HUES64 (cell line): Measurements from ENCODE around the gene EFHD2.
"Not testable (repeated sequence)": the region's sequence is repeated elsewhere in the genome, so short reads cannot be mapped to it uniquely, and the experiment has no call there.

Experiments
- H3K27ac ChIP-seq: 2 replicates; pipeline ENCODE4 v1.7.0; 2013; ENCODE audit warnings: low read depth, low read length, inconsistent platforms
- H3K27me3 ChIP-seq: 2 replicates; pipeline ENCODE4 v1.6.1; 2013; ENCODE audit warnings: mild to moderate bottlenecking, low read length; ENCODE audit not compliant: insufficient read depth
- H3K36me3 ChIP-seq: 2 replicates; pipeline ENCODE4 v1.6.1; 2013; ENCODE audit warnings: mild to moderate bottlenecking, low read length; ENCODE audit not compliant: insufficient read depth
- H3K4me1 ChIP-seq: 2 replicates; pipeline ENCODE4 v1.6.1; 2013; ENCODE audit warnings: mild to moderate bottlenecking, low read length, moderate library complexity; ENCODE audit not compliant: insufficient read depth
- H3K4me3 ChIP-seq: 2 replicates; pipeline ENCODE4 v1.5.1; 2013; ENCODE audit warnings: mild to moderate bottlenecking, low read length, moderate library complexity
- H3K9ac ChIP-seq: 2 replicates; pipeline ENCODE4 v1.6.1; 2013; ENCODE audit warnings: mild to moderate bottlenecking, low read depth, low read length
- H3K9me3 ChIP-seq: 2 replicates; pipeline ENCODE4 v1.6.1; 2013; ENCODE audit warnings: low read depth, low read length; ENCODE audit not compliant: insufficient read depth
- WGBS: fragments of 150-250, 120-280 bp; methylation state at CpG from one replicate; pipeline ENCODE4 v1.1.7; 2013; ENCODE audit warnings: missing lambda C conversion rate; 5-methylcytosine and 5-hydroxymethylcytosine counted together

Gene EFHD2

GRCh38 chr1:15458388-15458787 is 48.7 kb downstream of the EFHD2 start:
- H3K4me3 ChIP-seq, H3K9ac ChIP-seq, H3K9me3 ChIP-seq, H3K4me1 ChIP-seq, H3K36me3 ChIP-seq, H3K27me3 ChIP-seq, H3K27ac ChIP-seq: not testable (repeated sequence)
- 89% methylated on average over 4 of the region's 4 CpGs for WGBS

- Histone ChIP-seq H3K9me3 (no peaks in the 10 kb centered on the region), H3K9ac (no peak overlapping the region), H3K27me3 (no peaks in the 10 kb centered on the region), H3K4me3 (no peak overlapping the region), H3K4me1 (no peaks in the 10 kb centered on the region; the same call in 1 of the 2 replicates), H3K27ac (no peak overlapping the region), H3K36me3 (no peaks in the 10 kb centered on the region)
- 82% methylated on average over 9 of the region's 10 CpGs for WGBS
Measured at GRCh38 chr1:15459771-15460707, 50.4 kb downstream of the EFHD2 start.

DNA sequence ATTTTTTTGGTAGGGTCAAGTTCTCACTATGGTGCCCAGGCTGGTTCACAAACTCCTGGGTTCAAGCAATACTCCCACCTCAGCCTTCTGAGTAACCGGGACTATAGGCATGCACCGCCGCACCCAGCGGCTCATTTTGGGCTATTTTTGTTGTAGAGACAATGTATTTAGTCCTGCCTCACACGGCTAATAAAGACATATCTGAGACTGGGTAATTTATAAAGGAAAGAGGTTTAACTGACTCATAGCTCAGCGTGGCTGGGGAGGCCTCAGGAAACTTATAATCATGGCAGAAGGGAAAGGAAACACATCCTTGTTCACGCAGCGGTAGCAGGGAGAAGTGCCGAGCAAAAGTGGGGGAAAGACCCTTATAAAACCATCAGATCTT is 51.0 kb downstream of the EFHD2 start:
- H3K27me3 ChIP-seq = no peaks in the 10 kb centered on the region
- no peaks in the 10 kb centered on the region for H3K9me3 ChIP-seq
- no peak overlapping the region for H3K27ac ChIP-seq
- H3K4me1 ChIP-seq = no peaks in the 10 kb centered on the region; the same call in 1 of the 2 replicates
- WGBS = 93% methylated on average over 9 of the region's 9 CpGs
- no peak overlapping the region for H3K9ac ChIP-seq
- no peaks in the 10 kb centered on the region for H3K36me3 ChIP-seq
- no peak overlapping the region for H3K4me3 ChIP-seq

GRCh38 chr1:15463064-15463800 is 53.5 kb downstream of the EFHD2 start:
- H3K27ac ChIP-seq, H3K4me3 ChIP-seq, H3K36me3 ChIP-seq, H3K9me3 ChIP-seq, H3K27me3 ChIP-seq, H3K9ac ChIP-seq, H3K4me1 ChIP-seq: not testable (repeated sequence)
- 83% methylated on average over 12 of the region's 15 CpGs for WGBS

DNA sequence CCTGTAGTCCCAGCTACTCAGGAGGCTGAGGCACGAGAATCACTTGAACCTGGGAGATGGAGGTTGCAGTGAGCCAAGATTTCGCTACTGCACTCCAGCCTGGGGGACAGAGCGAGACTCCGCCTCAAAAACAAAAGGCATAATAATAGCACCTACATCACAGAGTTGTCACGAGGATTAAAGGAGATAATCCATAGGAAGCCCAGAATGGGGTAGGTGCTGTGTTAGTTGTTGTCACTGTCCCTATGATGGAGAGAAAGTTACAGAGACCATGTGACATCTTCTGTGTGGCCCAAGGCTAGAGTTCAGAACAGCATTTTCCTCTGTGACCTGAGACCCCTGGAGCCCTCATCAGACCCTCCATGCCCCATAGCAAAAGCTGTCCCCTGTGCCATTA is 54.2 kb downstream of the EFHD2 start:
- not testable (repeated sequence) for H3K4me3 ChIP-seq, H3K4me1 ChIP-seq, H3K36me3 ChIP-seq, H3K9ac ChIP-seq, H3K27me3 ChIP-seq, H3K9me3 ChIP-seq, H3K27ac ChIP-seq
- 93% methylated on average over 5 of the region's 5 CpGs for WGBS

GRCh38 chr1:15465674-15466073 is 56.0 kb downstream of the EFHD2 start:
- no peak overlapping the region for H3K4me3 ChIP-seq
- H3K27ac ChIP-seq = no peak overlapping the region
- no peak overlapping the region for H3K9ac ChIP-seq
- no peaks in the 10 kb centered on the region for H3K27me3 ChIP-seq
- H3K9me3 ChIP-seq = no peaks in the 10 kb centered on the region
- no peaks in the 10 kb centered on the region for H3K4me1 ChIP-seq
- WGBS = 90% methylated on average over 7 of the region's 7 CpGs
- H3K36me3 ChIP-seq = no peaks in the 10 kb centered on the region

- not testable (repeated sequence) for H3K9me3 ChIP-seq, H3K4me1 ChIP-seq, H3K4me3 ChIP-seq, H3K36me3 ChIP-seq, H3K9ac ChIP-seq, H3K27me3 ChIP-seq, H3K27ac ChIP-seq
- 96% methylated on average over 19 of the region's 22 CpGs for WGBS
Measured at GRCh38 chr1:15466955-15467625, 57.4 kb downstream of the EFHD2 start.

DNA sequence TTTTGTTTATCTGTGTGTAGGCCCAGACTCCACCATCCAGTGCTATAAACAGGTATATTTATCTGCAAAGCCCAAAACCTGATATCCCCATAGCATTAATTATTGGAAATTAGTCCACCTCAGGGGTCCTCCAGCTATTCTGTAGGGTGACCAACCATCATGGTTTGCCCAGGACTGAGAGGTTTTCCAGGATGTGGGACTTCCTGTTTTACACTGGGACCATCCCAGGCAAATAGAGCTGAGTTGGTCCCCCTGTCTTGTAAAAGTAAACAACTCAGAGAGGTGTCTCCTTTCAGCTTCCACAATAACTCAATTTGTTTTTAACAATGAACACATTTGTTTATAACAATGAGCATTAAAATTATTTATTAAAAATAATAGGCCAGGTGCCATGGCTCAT is 58.5 kb downstream of the EFHD2 start:
- Histone ChIP-seq H3K36me3 (no peaks in the 10 kb centered on the region), H3K9ac (no peak overlapping the region), H3K27ac (no peak overlapping the region), H3K27me3 (no peaks in the 10 kb centered on the region), H3K4me1 (no peaks in the 10 kb centered on the region), H3K9me3 (no peaks in the 10 kb centered on the region), H3K4me3 (no peak overlapping the region)

GRCh38 chr1:15469361-15469760 is 59.7 kb downstream of the EFHD2 start:
- WGBS = 82% methylated on average over 3 of the region's 3 CpGs
- no peaks in the 10 kb centered on the region for H3K27me3 ChIP-seq
- H3K4me3 ChIP-seq = no peak overlapping the region
- H3K9ac ChIP-seq = no peak overlapping the region
- H3K9me3 ChIP-seq = no peaks in the 10 kb centered on the region
- H3K4me1 ChIP-seq = no peaks in the 10 kb centered on the region
- no peaks in the 10 kb centered on the region for H3K36me3 ChIP-seq
- H3K27ac ChIP-seq = no peak overlapping the region

GRCh38 chr1:15469821-15470448 is 60.2 kb downstream of the EFHD2 start:
- H3K4me3 ChIP-seq, H3K27ac ChIP-seq, H3K4me1 ChIP-seq, H3K36me3 ChIP-seq, H3K27me3 ChIP-seq, H3K9me3 ChIP-seq, H3K9ac ChIP-seq: not testable (repeated sequence)
- WGBS = 92% methylated on average over 9 of the region's 9 CpGs

DNA sequence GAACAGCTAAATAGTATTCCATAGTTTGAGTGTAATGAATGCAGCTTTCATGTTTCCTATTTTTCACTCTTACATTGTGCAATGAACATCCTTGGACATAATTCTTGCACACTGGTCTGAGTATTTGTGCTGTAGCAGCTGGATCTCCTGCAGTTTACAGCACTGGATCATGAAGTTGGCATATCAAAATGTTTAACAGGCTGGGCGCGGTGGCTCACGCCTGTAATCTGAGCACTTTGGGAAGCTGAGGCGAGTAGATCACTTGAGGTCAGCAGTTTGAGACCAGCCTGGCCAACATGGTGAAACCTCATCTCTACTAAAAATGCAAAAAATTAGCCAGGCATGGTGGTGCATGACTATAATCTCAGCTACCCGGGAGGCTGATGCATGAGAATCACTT is 61.4 kb downstream of the EFHD2 start:
- not testable (repeated sequence) for H3K36me3 ChIP-seq, H3K9ac ChIP-seq, H3K27ac ChIP-seq, H3K9me3 ChIP-seq, H3K4me1 ChIP-seq, H3K4me3 ChIP-seq, H3K27me3 ChIP-seq
- WGBS = 94% methylated on average over 5 of the region's 5 CpGs
